Measurements from ENCODE around the gene LRRC23. TPM values are rescaled to one million over a fixed set of nuclear protein-coding genes. Genes with fewer than 3 reads are reported as not detected.
"Not testable (repeated sequence)": the region's sequence is repeated elsewhere in the genome, so short reads cannot be mapped to it uniquely, and the experiment has no call there.

Gene LRRC23
- total RNA-seq, 1 experiment from 2014 or later, result 6.0 TPM

GRCh38 chr12:6872073-6873048 is 32.3 kb upstream of the LRRC23 start:
- TSS peak; percentile 65 for BruUV-seq (replicated peaks)
- DNase-seq, result peak; percentile 91
- TF ChIP-seq CTCF (IDR thresholded peaks at IDR 0.05; ENCODE audit: unreplicated experiment), result peak; percentile 85
- Mint-ChIP-seq H3K4me1 (ENCODE audit: low read depth, unreplicated experiment) (peaks cover 43% of the 10 kb centered on the region), H3K4me3 (ENCODE audit: low read depth, unreplicated experiment) (peak overlapping the region; percentile 99), H3K9me3 (ENCODE audit: low read depth, unreplicated experiment) (no peaks in the 10 kb centered on the region), H3K36me3 (ENCODE audit: insufficient read depth, unreplicated experiment) (peaks cover 73% of the 10 kb centered on the region), H3K27ac (ENCODE audit: unreplicated experiment) (peak overlapping the region; percentile 89), H3K27me3 (ENCODE audit: unreplicated experiment) (no peaks in the 10 kb centered on the region)
- intact Hi-C loops (cut with micrococcal nuclease; ENCODE audit: unreplicated experiment), result loop anchor here (1.0 kb wide), 1 partner anchor 19 kb away; no protein-coding TSS in a partner anchor
- CTCF ChIA-PET, result interaction anchor here (0.8 to 3.1 kb wide), 14 partner anchors 9 to 92 kb away, joined by 3 to 31 read pairs (median 8); partner anchors contain the start of genes C12orf57, CDCA3, LRRC23 and RNU7-1

- Mint-ChIP-seq H3K9me3 (ENCODE audit: low read depth, unreplicated experiment) (no peaks in the 10 kb centered on the region), H3K4me1 (ENCODE audit: low read depth, unreplicated experiment) (peaks cover 41% of the 10 kb centered on the region), H3K4me3 (ENCODE audit: low read depth, unreplicated experiment) (peak within 1 kb of the TSS; percentile 99), H3K36me3 (ENCODE audit: insufficient read depth, unreplicated experiment) (peaks cover 63% of the 10 kb centered on the region), H3K27ac (ENCODE audit: unreplicated experiment) (peak within 1 kb of the TSS; percentile 89), H3K27me3 (ENCODE audit: unreplicated experiment) (no peaks in the 10 kb centered on the region)
- no peak for TF ChIP-seq CTCF (IDR thresholded peaks at IDR 0.05; ENCODE audit: unreplicated experiment)
- BruUV-seq (replicated peaks), result no TSS peak
- intact Hi-C loops (cut with micrococcal nuclease; ENCODE audit: unreplicated experiment), result no loop called here
- DNase-seq, result peak; percentile 99
- CTCF ChIA-PET, result interaction anchor here (0.9 to 3.1 kb wide), 12 partner anchors 8 to 132 kb away, joined by 3 to 31 read pairs (median 10); partner anchors contain the start of genes C12orf57, CDCA3, LRRC23 and RNU7-1
Measured at GRCh38 chr12:6873094-6874014, 31.3 kb upstream of the LRRC23 start, which contains the start of gene SPSB2. SPSB2 (minus strand) TSS chr12:6873303; CDS start chr12:6872901, 402 bp downstream.

GRCh38 chr12:6874015-6874368 is 30.6 kb upstream of the LRRC23 start:
- H3K27me3 Mint-ChIP-seq (ENCODE audit: unreplicated experiment); H3K9me3 Mint-ChIP-seq (ENCODE audit: low read depth, unreplicated experiment); DNase-seq; BruUV-seq (replicated peaks); intact Hi-C loops (cut with micrococcal nuclease; ENCODE audit: unreplicated experiment): not testable (repeated sequence)
- Mint-ChIP-seq H3K36me3 (ENCODE audit: insufficient read depth, unreplicated experiment) (peaks cover 56% of the 10 kb centered on the region), H3K4me3 (ENCODE audit: low read depth, unreplicated experiment) (peak overlapping the region; percentile 99), H3K4me1 (ENCODE audit: low read depth, unreplicated experiment) (peaks cover 34% of the 10 kb centered on the region), H3K27ac (ENCODE audit: unreplicated experiment) (peak overlapping the region; percentile 89)
- CTCF ChIA-PET, result interaction anchor here (0.5 to 0.9 kb wide), 2 partner anchors 91 to 131 kb away, joined by 3 read pairs; no protein-coding TSS in a partner anchor

- H3K36me3 Mint-ChIP-seq (ENCODE audit: insufficient read depth, unreplicated experiment); H3K27ac Mint-ChIP-seq (ENCODE audit: unreplicated experiment); intact Hi-C loops (cut with micrococcal nuclease; ENCODE audit: unreplicated experiment); H3K27me3 Mint-ChIP-seq (ENCODE audit: unreplicated experiment); BruUV-seq (replicated peaks); DNase-seq; H3K4me1 Mint-ChIP-seq (ENCODE audit: low read depth, unreplicated experiment); H3K4me3 Mint-ChIP-seq (ENCODE audit: low read depth, unreplicated experiment); H3K9me3 Mint-ChIP-seq (ENCODE audit: low read depth, unreplicated experiment): not testable (repeated sequence)
- CTCF ChIA-PET, result interaction anchor here (0.6 to 2.0 kb wide), 4 partner anchors 8 to 309 kb away, joined by 3 to 11 read pairs (median 6); no protein-coding TSS in a partner anchor
Measured at GRCh38 chr12:6879824-6880223, 24.8 kb upstream of the LRRC23 start.

GRCh38 chr12:6883252-6883651 is 21.4 kb upstream of the LRRC23 start:
- Mint-ChIP-seq H3K27me3 (ENCODE audit: unreplicated experiment) (no peaks in the 10 kb centered on the region), H3K36me3 (ENCODE audit: insufficient read depth, unreplicated experiment) (no peaks in the 10 kb centered on the region), H3K4me3 (ENCODE audit: low read depth, unreplicated experiment) (no peak overlapping the region), H3K27ac (ENCODE audit: unreplicated experiment) (no peak overlapping the region), H3K9me3 (ENCODE audit: low read depth, unreplicated experiment) (no peaks in the 10 kb centered on the region), H3K4me1 (ENCODE audit: low read depth, unreplicated experiment) (peaks cover 23% of the 10 kb centered on the region)
- intact Hi-C loops (cut with micrococcal nuclease; ENCODE audit: unreplicated experiment), result no loop called here
- BruUV-seq (replicated peaks), result no TSS peak
- CTCF ChIA-PET, result no interaction called here
- no peak for TF ChIP-seq CTCF (IDR thresholded peaks at IDR 0.05; ENCODE audit: unreplicated experiment)
- no peak for DNase-seq

Measured in Calu3 (cell line).